Fibroblast of lung (primary cell): ENCODE data around the gene CLSTN2. TPM values are rescaled to one million over a fixed set of nuclear protein-coding genes. Genes with fewer than 3 reads are reported as not detected.

Experiments used
- DNase-seq, 2 donors: peaks; one replicate each; pipeline versions ENCODE4 v3.0.0 to v3.0.0-alpha.2; 2010; ENCODE audit warnings: low read depth in 2 of 2
- H2AFZ ChIP-seq: 2 replicates; pipeline ENCODE4 v1.5.1; 2012; ENCODE audit warnings: low read length, control low read depth, inconsistent platforms
- H3K27ac ChIP-seq: 2 replicates; pipeline ENCODE4 v1.5.1; 2011; ENCODE audit warnings: low read length, control low read depth; ENCODE audit not compliant: insufficient read depth
- H3K27me3 ChIP-seq: 2 replicates; pipeline ENCODE4 v1.5.1; 2011; ENCODE audit warnings: mild to moderate bottlenecking, low read length; ENCODE audit not compliant: control insufficient read depth, insufficient read depth
- H3K36me3 ChIP-seq: 2 replicates; pipeline ENCODE4 v1.5.1; 2011; ENCODE audit warnings: low read length; ENCODE audit not compliant: control insufficient read depth, insufficient read depth
- H3K4me1 ChIP-seq: 2 replicates; pipeline ENCODE4 v1.5.1; 2011; ENCODE audit warnings: low read length; ENCODE audit not compliant: control insufficient read depth, insufficient read depth; ENCODE audit errors: extremely low read depth
- H3K4me2 ChIP-seq: 2 replicates; pipeline ENCODE4 v1.5.1; 2011; ENCODE audit warnings: low read length, control low read depth; ENCODE audit not compliant: insufficient read depth; ENCODE audit errors: extremely low read depth
- H3K4me3 ChIP-seq, 4 experiments: fragments of 200-600 bp in 1 of 4; sonication (generic) in 1 of 4; replicated peaks in 1 of 4; 2 replicates each; pipeline ENCODE4 v1.5.1; 2011 to 2016; ENCODE audit warnings: low read length in 4 of 4, low read depth in 3 of 4, mild to moderate bottlenecking in 3 of 4, control low read depth in 2 of 4, inconsistent platforms in 1 of 4, mixed read lengths in 1 of 4; ENCODE audit not compliant: insufficient read depth in 1 of 4; ENCODE audit errors: control extremely low read depth in 1 of 4
- H3K79me2 ChIP-seq: 2 replicates; pipeline ENCODE4 v1.5.1; 2012; ENCODE audit warnings: mild to moderate bottlenecking, low read length, inconsistent platforms; ENCODE audit not compliant: control insufficient read depth, insufficient read depth
- H3K9ac ChIP-seq: 2 replicates; pipeline ENCODE4 v1.5.1; 2011; ENCODE audit warnings: mild to moderate bottlenecking, low read length, control low read depth; ENCODE audit not compliant: insufficient read depth
- H3K9me3 ChIP-seq: 2 replicates; pipeline ENCODE4 v1.5.1; 2012; ENCODE audit warnings: low read depth, low read length; ENCODE audit not compliant: control insufficient read depth, insufficient read depth
- H4K20me1 ChIP-seq: 2 replicates; pipeline ENCODE4 v1.5.1; 2011; ENCODE audit warnings: low read length; ENCODE audit not compliant: control insufficient read depth, insufficient read depth; ENCODE audit errors: extremely low read depth
- EZH2 ChIP-seq: IDR thresholded peaks from 2 replicates; pipeline ENCODE4 v1.5.1; 2012; ENCODE audit warnings: low read length, control low read depth, mild to moderate bottlenecking; ENCODE audit errors: missing control alignments
- polyA plus RNA-seq, 2 donors: library from polyadenylated mRNA; depleted of rRNA in 1 of 2; stranded (reverse) in 1 of 2; unstranded in 1 of 2; fragments of >200 nt; gene quantifications; 2 replicates each; pipeline ENCODE4 v1.2.1, GENCODE V29; 2011 to 2012; ENCODE audit warnings: missing spikeins in 1 of 2
- total RNA-seq: library from RNA; depleted of rRNA; stranded (reverse); fragments of >200 nt; gene quantifications from 2 replicates; pipeline ENCODE4 v1.2.1, GENCODE V29; 2014
- TF ChIP-seq, protein P1 (sequence below), 2 donors: IDR thresholded peaks in 1 of 2; conservative IDR thresholded peaks in 1 of 2; 1 replicate in 1 of 2; 2 replicates in 1 of 2; pipeline ENCODE4 v1.5.1; 2011 to 2012; ENCODE audit warnings: low read length in 2 of 2, control low read depth in 1 of 2, inconsistent platforms in 1 of 2, low read depth in 1 of 2, mild to moderate bottlenecking in 1 of 2

Gene CLSTN2
- total and polyA plus RNA-seq, 2 donors (not counting 1 experiment from before 2014, with no cell fraction given) = under 0.01 to 1.3 TPM

DNA sequence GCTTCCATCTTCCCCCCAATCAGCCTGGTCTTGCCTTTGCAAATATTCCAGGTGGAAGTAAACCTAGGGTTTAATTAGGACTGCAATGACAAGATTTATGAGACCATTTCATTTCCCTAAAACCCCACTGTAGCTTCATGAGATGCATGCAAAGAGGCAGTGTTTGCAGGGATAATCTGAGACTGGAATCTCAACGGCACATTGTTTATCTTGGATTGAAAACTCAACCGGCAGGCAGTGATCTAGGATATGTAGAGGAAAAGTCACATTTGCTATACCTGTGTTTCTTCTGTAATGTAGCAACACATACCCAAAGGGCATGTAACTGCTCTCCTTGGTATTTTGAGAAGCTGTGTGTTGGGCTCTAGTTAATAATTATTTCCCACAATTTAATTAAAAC lies 18.7 kb upstream of the CLSTN2 start:
- no peak overlapping the region for H3K27ac ChIP-seq

DNA sequence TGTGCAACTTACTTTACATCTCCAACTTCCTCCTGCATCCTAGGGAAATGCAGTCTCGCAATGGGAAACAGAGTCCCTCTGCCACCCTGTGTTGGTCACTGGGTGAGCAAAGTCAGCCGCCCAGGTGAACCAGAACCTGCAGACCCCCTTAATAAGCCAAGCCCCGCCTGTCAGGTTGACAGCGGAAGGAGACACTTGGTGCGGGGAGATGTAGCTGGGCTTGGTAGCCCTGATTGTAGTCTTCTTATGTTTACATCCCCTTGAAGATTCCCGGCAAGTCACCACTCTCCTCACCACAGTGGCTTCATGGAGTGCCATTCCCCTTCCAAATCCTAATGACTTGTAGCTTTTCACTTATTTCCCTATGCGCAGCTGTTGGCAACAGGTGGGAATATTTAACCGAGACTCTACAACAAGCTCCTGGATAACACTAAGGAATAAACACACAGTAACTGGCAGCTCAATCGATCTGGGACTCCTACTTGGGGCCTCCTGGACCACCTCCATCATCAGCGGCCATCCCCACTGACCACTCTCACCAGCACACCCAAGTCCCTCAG lies 17.7 kb upstream of the CLSTN2 start:
- no peaks in the 10 kb centered on the region for H3K36me3 ChIP-seq
- no peaks in the 10 kb centered on the region for H3K27me3 ChIP-seq
- no peak overlapping the region for H2AFZ ChIP-seq
- no peaks in the 10 kb centered on the region for H3K9me3 ChIP-seq
- no peak for DNase-seq
- no peaks in the 10 kb centered on the region for H4K20me1 ChIP-seq
- H3K4me2 ChIP-seq = no peak overlapping the region
- no peak overlapping the region for H3K4me3 ChIP-seq
- H3K4me1 ChIP-seq = no peaks in the 10 kb centered on the region
- H3K79me2 ChIP-seq = no peaks in the 10 kb centered on the region
- no peak overlapping the region for H3K27ac ChIP-seq
- TF ChIP-seq EZH2 = no peak
- TF ChIP-seq, protein P1, sequence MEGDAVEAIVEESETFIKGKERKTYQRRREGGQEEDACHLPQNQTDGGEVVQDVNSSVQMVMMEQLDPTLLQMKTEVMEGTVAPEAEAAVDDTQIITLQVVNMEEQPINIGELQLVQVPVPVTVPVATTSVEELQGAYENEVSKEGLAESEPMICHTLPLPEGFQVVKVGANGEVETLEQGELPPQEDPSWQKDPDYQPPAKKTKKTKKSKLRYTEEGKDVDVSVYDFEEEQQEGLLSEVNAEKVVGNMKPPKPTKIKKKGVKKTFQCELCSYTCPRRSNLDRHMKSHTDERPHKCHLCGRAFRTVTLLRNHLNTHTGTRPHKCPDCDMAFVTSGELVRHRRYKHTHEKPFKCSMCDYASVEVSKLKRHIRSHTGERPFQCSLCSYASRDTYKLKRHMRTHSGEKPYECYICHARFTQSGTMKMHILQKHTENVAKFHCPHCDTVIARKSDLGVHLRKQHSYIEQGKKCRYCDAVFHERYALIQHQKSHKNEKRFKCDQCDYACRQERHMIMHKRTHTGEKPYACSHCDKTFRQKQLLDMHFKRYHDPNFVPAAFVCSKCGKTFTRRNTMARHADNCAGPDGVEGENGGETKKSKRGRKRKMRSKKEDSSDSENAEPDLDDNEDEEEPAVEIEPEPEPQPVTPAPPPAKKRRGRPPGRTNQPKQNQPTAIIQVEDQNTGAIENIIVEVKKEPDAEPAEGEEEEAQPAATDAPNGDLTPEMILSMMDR (conservative IDR thresholded peaks at IDR 0.05 in 1 of 2, IDR thresholded peaks at IDR 0.05 in 1 of 2; ENCODE audit: low read depth in 1 of 2, low read length in 2 of 2) = no peak
- H3K9ac ChIP-seq = no peak overlapping the region

More for the DNA sequence above, 18.7 kb upstream of the CLSTN2 start:
- Histone ChIP-seq H3K79me2 (no peaks in the 10 kb centered on the region), H3K36me3 (no peaks in the 10 kb centered on the region), H2AFZ (no peak overlapping the region), H3K4me1 (no peaks in the 10 kb centered on the region), H3K9ac (no peak overlapping the region), H3K4me2 (no peak overlapping the region), H3K9me3 (no peaks in the 10 kb centered on the region), H3K27me3 (no peaks in the 10 kb centered on the region), H3K4me3 (no peak overlapping the region), H4K20me1 (no peaks in the 10 kb centered on the region)
- TF ChIP-seq, protein P1 (conservative IDR thresholded peaks at IDR 0.05 in 1 of 2, IDR thresholded peaks at IDR 0.05 in 1 of 2; ENCODE audit: low read depth in 1 of 2, low read length in 2 of 2) = no peak
- no peak for TF ChIP-seq EZH2
- no peak for DNase-seq

DNA sequence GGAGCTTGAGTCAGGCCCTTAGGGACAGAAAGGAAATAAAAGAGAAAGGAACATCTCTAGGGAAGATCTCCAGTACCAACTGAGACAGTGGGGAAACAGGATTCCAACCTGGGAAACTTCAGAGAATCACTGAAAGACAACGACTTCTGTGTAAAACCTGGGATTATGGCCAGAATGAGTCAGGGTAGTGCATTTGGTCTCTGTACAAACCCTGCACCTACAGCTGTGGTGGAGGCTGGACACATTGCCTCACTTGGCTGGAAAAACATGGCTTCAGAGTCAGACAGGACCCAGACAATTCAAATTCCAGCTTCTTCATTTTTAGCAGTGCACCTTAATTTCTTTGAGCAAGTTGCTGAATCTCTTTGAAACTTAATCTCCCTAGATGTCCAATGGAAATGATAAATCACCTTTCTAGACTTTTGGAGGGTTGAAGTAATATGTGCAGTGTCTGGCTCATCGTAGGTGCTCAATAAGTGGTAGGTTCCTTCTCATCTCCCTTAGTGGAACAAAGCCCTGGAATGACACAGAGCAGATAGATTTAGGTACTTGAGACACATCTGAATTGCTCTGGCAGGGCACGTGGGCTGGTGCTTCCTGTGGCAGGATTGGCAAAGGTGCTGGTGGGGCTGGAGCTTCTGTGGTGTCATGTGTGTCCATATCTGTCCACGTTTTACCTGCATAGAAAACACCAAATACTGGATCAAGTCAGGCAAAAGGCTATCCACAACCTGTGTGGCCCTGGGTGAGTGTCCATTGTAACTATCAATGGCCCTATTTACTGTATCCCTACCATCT lies 6.1 kb upstream of the CLSTN2 start:
- H3K27ac ChIP-seq = no peak overlapping the region
- TF ChIP-seq, protein P1 (conservative IDR thresholded peaks at IDR 0.05 in 1 of 2, IDR thresholded peaks at IDR 0.05 in 1 of 2; ENCODE audit: low read depth in 1 of 2, low read length in 2 of 2) = no peak
- no peak for TF ChIP-seq EZH2
- H3K9me3 ChIP-seq = no peaks in the 10 kb centered on the region
- peak in 1 of 2 donors; percentile 73 for DNase-seq
- no peaks in the 10 kb centered on the region for H3K27me3 ChIP-seq
- H3K36me3 ChIP-seq = no peaks in the 10 kb centered on the region
- no peak overlapping the region for H3K9ac ChIP-seq
- H2AFZ ChIP-seq = no peak overlapping the region
- no peak overlapping the region for H3K4me2 ChIP-seq
- H3K79me2 ChIP-seq = no peaks in the 10 kb centered on the region
- H3K4me1 ChIP-seq = no peaks in the 10 kb centered on the region
- no peak overlapping the region for H3K4me3 ChIP-seq
- H4K20me1 ChIP-seq = no peaks in the 10 kb centered on the region
